SKM-1 treated with dmso at 0.1 percent for 144 hours (cell line): Measurements from ENCODE around the gene SUMF1.
"Not testable (repeated sequence)": the region's sequence is repeated elsewhere in the genome, so short reads cannot be mapped to it uniquely, and the experiment has no call there.

Experiments
- DNase-seq: peaks from one replicate; lab custom pipeline; 2025; ENCODE audit not compliant: unreplicated experiment; lab: John Stamatoyannopoulos, UW

The SUMF1 gene

DNA sequence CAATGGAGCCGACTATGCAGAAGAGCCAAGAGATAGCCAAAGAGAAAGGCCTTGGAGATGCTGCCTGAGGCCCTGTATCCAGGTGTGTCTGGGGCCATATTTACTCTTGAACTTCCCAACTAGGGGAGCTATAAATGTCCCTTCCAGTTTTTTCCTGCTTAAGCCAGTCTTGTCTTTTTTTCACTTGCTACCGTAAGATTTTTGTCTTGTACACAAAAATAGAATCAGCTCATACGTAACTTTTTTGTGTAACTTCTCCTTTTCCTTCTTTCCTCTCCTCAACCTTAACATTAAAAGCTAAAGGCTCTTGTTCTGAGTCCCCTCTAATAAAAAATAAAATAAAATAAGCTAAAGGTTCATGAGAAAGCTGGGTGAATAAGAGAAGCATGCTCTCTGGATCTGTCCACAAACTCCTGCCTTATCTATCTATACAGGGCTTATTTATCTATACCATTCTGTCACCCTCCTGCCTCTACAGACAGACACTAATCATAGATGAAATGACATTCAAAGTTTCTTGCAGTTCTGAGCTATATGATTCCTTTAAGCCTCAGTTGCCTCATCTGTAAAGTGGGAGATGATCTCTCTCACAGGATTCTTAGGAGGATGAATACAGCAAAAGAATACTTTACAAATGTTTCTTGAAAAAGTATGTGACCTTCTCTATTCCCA, 4.6 kb downstream of the SUMF1 start:
- no peak for DNase-seq

- no peak for DNase-seq
These were observed 5.5 kb downstream of the SUMF1 start for GRCh38 chr3:4461468-4462090.

DNA sequence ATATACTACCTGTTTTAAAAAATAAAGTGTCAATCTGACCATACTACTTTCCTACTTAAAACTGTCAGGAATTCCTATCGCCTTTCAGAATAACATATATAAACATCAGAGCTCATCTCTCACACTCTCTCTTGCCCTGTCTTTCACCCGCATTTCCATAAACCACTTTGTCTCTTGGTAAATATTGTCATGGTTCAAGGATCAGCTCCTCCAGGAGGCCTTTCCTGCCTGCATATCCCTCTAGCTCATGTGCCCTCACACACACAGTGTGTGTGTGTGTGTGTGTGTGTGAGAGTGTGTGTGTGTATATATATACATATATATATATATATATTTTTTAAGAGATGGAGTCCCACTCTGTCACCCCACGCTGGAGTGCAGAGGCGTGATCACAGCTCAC, 6.7 kb downstream of the SUMF1 start:
- no peak for DNase-seq

DNA sequence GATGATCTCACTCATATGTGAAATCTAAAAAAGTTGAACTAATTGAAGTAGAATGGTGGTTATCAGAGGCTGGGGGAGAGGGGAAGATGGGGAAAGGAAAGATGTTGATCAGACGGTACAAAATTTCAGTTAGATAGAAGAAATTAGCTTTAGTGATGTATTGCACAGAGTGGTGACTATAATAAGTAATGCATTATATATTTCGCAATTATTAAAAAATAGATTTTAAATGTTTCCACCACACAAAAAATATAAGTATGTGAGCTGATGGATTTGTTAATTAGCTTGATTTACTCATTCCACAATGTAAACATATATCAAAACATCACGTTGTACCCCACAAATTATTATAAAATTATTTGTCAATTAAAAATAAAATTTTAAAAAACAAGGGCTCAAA, 8.1 kb downstream of the SUMF1 start:
- no peak for DNase-seq

DNA sequence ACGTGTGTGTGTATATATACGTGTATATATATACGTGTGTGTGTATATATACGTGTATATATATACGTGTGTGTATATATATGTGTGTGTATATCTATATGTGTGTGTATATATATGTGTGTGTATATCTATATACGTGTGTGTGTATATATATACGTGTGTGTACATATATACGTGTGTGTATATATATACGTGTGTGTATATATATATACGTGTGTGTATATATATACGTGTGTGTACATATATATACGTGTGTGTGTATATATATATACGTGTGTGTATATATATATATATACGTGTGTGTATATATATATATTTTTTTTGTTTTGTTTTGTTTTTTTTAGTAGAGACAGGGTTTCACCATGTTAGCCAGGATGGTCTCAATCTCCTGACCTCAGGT, 10.3 kb downstream of the SUMF1 start:
- DNase-seq, result not testable (repeated sequence)

DNA sequence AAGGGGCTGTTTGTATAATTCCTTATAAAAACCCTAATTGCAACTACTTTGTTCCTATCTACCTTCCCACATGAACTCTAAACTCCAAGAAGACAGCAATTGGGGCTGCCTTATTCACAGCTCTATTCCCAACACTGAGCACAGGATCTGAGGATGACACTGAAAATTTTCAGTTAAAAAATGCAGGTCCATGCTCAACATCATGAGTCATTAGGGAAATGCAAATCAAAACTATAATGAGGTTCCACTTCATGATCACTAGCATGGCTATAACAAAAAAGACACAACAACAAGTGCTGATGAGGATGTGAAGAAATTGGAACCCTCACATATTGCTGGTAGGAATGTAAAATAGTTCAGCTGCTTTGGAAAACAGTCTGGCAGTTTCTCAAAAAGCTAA, 12.9 kb downstream of the SUMF1 start:
- no peak for DNase-seq

GRCh38 chr3:4449043-4449805, 17.8 kb downstream of the SUMF1 start:
- no peak for DNase-seq

DNA sequence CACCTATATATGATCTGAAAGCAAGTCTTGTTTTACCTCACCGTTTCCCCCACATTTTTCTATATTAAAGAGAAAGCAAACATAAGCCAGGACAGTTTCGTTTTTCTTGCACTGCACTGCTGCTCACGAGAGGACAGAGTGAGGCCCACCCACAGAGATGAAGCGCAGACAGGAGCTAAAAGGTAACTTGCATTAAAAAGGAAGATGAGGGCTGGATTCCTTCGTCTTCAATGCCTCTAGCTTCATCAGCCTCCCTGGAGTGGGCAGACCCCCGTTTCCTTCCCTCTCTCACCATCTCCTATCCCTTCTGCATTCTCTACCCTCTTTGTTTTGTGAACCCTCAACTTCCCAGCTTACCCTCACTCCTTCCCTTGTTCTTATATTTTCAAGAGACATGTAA, 18.9 kb downstream of the SUMF1 start:
- no peak for DNase-seq

- DNase-seq, result no peak
These were observed 19.6 kb downstream of the SUMF1 start for GRCh38 chr3:4447295-4447999.

GRCh38 chr3:4440951-4441350, 26.1 kb downstream of the SUMF1 start:
- DNase-seq, result no peak

DNA sequence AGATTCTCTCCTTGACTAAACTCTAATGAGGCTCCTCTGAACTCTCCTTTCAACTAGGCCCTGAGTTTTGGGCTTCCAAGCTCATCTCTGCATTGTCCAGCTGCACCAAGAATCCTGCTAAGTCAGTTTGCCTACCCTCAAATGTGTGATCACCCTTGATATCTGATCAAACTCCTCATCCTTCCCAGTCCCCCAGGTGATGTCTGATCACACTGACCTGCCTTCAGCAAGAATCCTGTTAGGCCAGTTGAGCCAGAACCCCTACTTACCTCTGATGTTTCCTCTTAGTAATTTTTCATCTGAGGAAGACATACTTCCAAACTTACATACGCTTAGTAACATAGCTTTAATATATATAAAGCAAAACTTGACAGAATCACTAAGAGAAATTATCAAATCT, 28.8 kb downstream of the SUMF1 start:
- DNase-seq, result no peak

GRCh38 chr3:4432259-4432658, 34.8 kb downstream of the SUMF1 start:
- no peak for DNase-seq

DNA sequence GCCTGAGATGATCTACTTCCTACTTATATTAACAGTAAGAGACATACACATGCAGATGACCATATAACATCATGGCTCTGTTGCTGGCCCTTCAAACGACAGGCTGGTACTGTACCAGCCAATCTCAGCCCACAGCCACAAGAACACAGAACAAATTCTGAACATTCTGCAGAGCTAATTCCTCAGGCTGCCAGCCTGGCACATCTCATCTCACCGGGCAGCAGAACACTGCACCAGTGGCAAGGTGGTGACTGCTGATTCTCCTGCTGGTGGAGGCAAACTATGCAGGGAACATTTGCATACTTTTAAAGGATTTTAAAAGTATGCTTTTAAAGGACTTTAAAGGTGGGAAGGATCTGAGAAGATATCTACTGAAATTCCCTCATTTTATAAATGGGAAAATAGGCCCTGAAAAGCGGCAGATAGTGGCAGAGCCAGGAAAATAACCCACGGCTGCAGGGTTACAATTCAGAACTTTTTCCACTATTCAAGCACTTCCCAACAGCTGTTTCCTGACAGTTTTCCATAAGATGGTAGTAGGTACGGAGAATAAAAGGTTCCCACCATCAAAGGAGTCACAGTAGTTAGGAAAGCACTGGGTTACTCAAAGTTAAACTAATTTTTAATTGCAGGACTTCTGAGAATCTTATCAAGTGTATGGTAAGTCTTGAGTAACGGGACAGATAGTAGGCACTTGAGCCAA, 37.3 kb downstream of the SUMF1 start:
- no peak for DNase-seq

DNA sequence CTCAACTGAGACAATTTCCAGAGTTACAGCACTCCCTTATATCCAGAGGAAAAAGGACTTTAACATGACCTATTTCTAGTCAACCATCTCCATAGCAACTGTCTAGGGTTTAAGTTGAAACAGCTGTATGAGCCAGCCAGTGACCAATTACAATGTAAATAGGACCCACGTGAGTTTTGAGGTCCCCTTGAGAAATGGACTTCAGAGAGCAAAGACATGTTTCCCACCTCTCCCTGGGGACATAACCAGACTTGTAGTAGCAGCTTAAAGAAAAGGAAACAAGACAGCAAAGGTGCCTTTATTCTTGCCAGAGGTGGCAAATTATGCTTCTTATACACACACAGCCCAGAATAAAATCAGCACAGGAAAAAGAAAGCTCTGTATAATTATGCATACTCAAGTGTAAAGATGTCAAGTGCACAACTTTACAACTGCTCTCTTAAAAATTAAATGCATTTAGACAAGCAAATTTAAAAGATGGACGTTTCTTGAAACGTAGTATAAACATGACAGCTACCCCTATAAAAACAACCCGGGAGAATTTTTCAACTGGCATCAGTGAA, 40.2 kb downstream of the SUMF1 start:
- no peak for DNase-seq

GRCh38 chr3:4426261-4426781, 40.7 kb downstream of the SUMF1 start:
- no peak for DNase-seq

DNA sequence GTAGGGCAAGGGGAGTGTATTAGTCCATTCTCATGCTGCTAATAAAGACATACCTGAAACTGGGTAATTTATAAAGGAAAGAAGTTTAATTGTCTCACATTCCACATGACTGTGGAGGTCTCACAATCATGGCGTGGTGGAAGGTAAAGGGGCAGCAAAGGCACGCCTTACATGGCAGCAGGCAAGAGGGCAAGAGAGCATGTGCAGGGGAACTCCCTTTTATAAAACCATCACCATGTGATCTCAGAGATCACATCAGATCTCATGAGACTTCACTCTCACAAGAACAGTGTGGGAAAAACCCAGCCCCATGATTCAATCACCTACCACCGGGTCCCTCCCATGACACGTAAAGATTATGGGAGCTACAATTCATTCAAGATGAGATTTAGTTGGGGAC, 41.4 kb downstream of the SUMF1 start:
- no peak for DNase-seq

DNA sequence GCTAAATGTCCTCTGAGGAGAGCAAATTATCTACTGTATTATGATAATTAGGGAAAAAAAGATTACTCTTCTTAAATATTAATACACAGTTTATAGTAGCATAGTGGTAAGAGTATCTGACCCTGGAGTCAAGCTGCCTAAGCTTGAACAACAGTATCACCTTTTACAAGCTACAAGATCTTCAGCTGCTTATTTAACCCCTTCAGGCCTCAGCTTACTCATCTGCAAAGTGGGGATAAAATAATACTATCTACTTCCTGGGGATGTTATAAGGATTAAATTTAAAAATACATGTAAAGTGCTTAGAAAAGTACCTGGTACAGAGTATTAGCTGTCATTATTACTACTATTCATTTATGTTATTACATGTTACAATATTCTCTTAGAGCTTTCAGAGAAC, 42.0 kb downstream of the SUMF1 start:
- no peak for DNase-seq

- DNase-seq, result peak; percentile 17
These were observed 45.9 kb downstream of the SUMF1 start for GRCh38 chr3:4421121-4421520.

DNA sequence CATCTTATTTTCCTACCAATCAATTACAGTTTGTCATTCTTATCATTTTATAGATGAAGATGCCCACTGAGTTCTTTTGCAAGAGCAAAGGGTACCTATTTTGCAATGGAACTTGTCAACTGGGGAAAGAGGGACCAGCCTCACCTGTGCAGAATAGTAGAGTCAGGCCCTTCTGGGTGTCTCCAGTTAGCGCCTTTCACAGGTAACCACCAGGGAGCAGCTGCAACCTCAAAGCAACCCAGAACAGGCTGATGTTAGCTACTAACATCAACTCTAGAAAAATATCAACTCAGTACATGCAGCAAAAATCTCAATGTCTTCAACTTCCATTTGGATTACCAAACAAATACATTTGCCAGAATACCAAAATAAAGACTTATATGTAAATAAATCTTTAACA, 47.1 kb downstream of the SUMF1 start:
- no peak for DNase-seq

GRCh38 chr3:4419386-4419785, 47.7 kb downstream of the SUMF1 start:
- DNase-seq, result no peak

DNA sequence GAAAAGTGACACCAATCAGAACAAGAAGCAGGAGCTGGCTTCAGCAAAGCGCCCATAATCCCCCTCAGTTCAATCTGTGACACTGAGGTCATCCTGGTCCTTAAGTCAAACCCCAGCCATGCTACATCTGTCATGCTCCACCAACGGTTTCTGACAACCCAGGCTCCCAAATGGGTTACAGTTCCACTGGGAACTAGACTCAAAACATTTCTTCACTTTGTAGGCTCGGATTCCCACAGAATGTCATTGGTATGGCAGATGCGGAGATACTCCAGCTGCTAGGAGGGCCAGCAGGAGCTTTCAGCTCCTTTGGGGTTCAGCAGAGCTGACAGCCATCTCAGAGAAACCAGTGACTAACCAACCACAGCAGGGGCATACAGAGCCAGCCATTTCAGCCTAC, 48.9 kb downstream of the SUMF1 start:
- no peak for DNase-seq
